ENCODE data around the gene NFIB. TPM values are rescaled to one million over a fixed set of nuclear protein-coding genes. Genes with fewer than 3 reads are reported as not detected.

The NFIB gene
- total and polyA plus RNA-seq, 2 donors (not counting 1 experiment from before 2014, with no cell fraction given) = 29.3 to 36.3 TPM

DNA sequence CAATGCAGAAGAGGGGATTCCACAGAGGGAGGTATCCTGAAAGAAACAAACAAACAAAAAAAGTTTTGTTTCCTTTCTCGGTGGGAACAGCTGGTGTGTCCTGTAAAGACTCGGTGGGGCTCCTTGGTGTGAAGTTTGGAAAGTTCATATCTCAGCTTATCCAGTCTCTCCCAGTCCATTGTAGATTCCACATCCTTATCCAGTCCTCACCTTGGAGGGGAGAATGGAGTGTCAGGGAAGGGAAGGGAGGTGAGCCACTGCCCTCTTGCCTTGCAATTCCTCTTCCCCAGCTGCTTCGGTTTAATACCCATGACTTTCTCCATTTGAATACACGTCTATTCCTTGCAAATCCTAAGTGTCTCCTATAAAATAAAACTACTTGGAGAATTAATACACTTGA lies 234.5 kb downstream of the NFIB start:
- H2AFZ ChIP-seq (ENCODE audit: low read length) = no peak overlapping the region
- TF ChIP-seq, protein P1, sequence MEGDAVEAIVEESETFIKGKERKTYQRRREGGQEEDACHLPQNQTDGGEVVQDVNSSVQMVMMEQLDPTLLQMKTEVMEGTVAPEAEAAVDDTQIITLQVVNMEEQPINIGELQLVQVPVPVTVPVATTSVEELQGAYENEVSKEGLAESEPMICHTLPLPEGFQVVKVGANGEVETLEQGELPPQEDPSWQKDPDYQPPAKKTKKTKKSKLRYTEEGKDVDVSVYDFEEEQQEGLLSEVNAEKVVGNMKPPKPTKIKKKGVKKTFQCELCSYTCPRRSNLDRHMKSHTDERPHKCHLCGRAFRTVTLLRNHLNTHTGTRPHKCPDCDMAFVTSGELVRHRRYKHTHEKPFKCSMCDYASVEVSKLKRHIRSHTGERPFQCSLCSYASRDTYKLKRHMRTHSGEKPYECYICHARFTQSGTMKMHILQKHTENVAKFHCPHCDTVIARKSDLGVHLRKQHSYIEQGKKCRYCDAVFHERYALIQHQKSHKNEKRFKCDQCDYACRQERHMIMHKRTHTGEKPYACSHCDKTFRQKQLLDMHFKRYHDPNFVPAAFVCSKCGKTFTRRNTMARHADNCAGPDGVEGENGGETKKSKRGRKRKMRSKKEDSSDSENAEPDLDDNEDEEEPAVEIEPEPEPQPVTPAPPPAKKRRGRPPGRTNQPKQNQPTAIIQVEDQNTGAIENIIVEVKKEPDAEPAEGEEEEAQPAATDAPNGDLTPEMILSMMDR (conservative IDR thresholded peaks at IDR 0.05 in 1 of 2, IDR thresholded peaks at IDR 0.05 in 1 of 2; ENCODE audit: low read depth in 1 of 2, low read length in 2 of 2) = no peak
- TF ChIP-seq EZH2 (IDR thresholded peaks at IDR 0.05; ENCODE audit: low read length, missing control alignments) = no peak
- no peaks in the 10 kb centered on the region for H3K36me3 ChIP-seq (ENCODE audit: control insufficient read depth, insufficient read depth, low read length)
- no peak overlapping the region for H3K4me2 ChIP-seq (ENCODE audit: extremely low read depth, insufficient read depth, low read length)
- DNase-seq (ENCODE audit: low read depth in 2 of 2) = no peak
- no peaks in the 10 kb centered on the region for H3K27me3 ChIP-seq (ENCODE audit: control insufficient read depth, insufficient read depth, low read length)
- no peaks in the 10 kb centered on the region for H4K20me1 ChIP-seq (ENCODE audit: control insufficient read depth, extremely low read depth, insufficient read depth, low read length)
- no peak overlapping the region for H3K4me3 ChIP-seq (replicated peaks in 1 of 4; ENCODE audit: control extremely low read depth in 1 of 4, insufficient read depth in 1 of 4, low read depth in 3 of 4, low read length in 4 of 4)
- H3K4me1 ChIP-seq (ENCODE audit: control insufficient read depth, extremely low read depth, insufficient read depth, low read length) = peaks cover 2% of the 10 kb centered on the region
- H3K27ac ChIP-seq (ENCODE audit: insufficient read depth, low read length) = no peak overlapping the region
- no peak overlapping the region for H3K9ac ChIP-seq (ENCODE audit: insufficient read depth, low read length)
- H3K79me2 ChIP-seq (ENCODE audit: control insufficient read depth, insufficient read depth, low read length) = no peaks in the 10 kb centered on the region
- H3K9me3 ChIP-seq (ENCODE audit: control insufficient read depth, insufficient read depth, low read depth, low read length) = no peaks in the 10 kb centered on the region

DNA sequence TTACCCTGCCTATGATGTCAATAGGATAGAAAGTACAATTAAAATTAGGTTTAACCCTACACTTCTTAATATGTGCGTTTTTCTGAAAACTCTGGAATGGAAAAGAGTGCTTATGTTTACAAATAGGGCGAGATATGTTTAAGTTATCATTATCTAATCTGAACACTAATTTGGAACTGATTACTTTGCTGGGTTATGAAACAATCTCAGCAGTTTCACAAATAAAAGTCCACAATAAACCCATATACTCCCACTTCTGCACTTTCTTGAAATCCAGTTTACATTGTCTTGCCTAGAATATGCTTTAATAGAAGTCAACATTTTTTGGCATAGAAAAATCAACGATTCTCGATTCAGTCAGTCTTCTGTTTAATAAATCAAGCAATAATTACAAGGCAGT lies 236.3 kb downstream of the NFIB start:
- no peak for DNase-seq (ENCODE audit: low read depth in 2 of 2)
- H3K27me3 ChIP-seq (ENCODE audit: control insufficient read depth, insufficient read depth, low read length) = no peaks in the 10 kb centered on the region
- H4K20me1 ChIP-seq (ENCODE audit: control insufficient read depth, extremely low read depth, insufficient read depth, low read length) = no peaks in the 10 kb centered on the region
- H3K79me2 ChIP-seq (ENCODE audit: control insufficient read depth, insufficient read depth, low read length) = no peaks in the 10 kb centered on the region
- no peak overlapping the region for H2AFZ ChIP-seq (ENCODE audit: low read length)
- H3K27ac ChIP-seq (ENCODE audit: insufficient read depth, low read length) = no peak overlapping the region
- TF ChIP-seq, protein P1 (conservative IDR thresholded peaks at IDR 0.05 in 1 of 2, IDR thresholded peaks at IDR 0.05 in 1 of 2; ENCODE audit: low read depth in 1 of 2, low read length in 2 of 2) = no peak
- no peak for TF ChIP-seq EZH2 (IDR thresholded peaks at IDR 0.05; ENCODE audit: low read length, missing control alignments)
- H3K36me3 ChIP-seq (ENCODE audit: control insufficient read depth, insufficient read depth, low read length) = no peaks in the 10 kb centered on the region
- H3K4me3 ChIP-seq (replicated peaks in 1 of 4; ENCODE audit: control extremely low read depth in 1 of 4, insufficient read depth in 1 of 4, low read depth in 3 of 4, low read length in 4 of 4) = no peak overlapping the region
- H3K4me1 ChIP-seq (ENCODE audit: control insufficient read depth, extremely low read depth, insufficient read depth, low read length) = peaks cover 2% of the 10 kb centered on the region
- no peak overlapping the region for H3K4me2 ChIP-seq (ENCODE audit: extremely low read depth, insufficient read depth, low read length)
- no peak overlapping the region for H3K9ac ChIP-seq (ENCODE audit: insufficient read depth, low read length)
- no peaks in the 10 kb centered on the region for H3K9me3 ChIP-seq (ENCODE audit: control insufficient read depth, insufficient read depth, low read depth, low read length)

DNA sequence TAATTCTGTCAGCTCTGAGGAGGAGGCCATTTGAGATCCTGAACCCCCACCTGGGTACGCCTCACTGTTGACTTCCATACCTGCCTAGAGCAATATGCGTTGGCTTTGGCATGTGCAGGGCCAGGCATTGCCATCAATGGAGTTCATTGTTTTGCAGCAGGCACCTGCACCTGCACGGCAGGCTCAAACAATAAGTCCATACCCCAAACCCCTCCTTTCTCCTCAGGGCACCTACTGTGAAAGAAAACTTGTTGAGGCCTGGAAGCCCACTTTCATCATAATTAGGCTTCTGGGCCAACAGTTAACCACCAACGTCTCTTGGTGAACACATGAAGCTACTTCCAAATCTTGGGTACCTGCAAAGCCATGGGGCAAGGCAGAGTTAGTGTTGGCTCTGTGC lies 238.7 kb downstream of the NFIB start:
- TF ChIP-seq, protein P1 (conservative IDR thresholded peaks at IDR 0.05 in 1 of 2, IDR thresholded peaks at IDR 0.05 in 1 of 2; ENCODE audit: low read depth in 1 of 2, low read length in 2 of 2) = no peak
- Histone ChIP-seq H3K36me3 (ENCODE audit: control insufficient read depth, insufficient read depth, low read length) (no peaks in the 10 kb centered on the region), H3K4me2 (ENCODE audit: extremely low read depth, insufficient read depth, low read length) (no peak overlapping the region), H2AFZ (ENCODE audit: low read length) (no peak overlapping the region), H3K4me3 (replicated peaks in 1 of 4; ENCODE audit: control extremely low read depth in 1 of 4, insufficient read depth in 1 of 4, low read depth in 3 of 4, low read length in 4 of 4) (no peak overlapping the region), H3K9ac (ENCODE audit: insufficient read depth, low read length) (no peak overlapping the region), H3K27me3 (ENCODE audit: control insufficient read depth, insufficient read depth, low read length) (no peaks in the 10 kb centered on the region), H3K27ac (ENCODE audit: insufficient read depth, low read length) (no peak overlapping the region), H3K79me2 (ENCODE audit: control insufficient read depth, insufficient read depth, low read length) (no peaks in the 10 kb centered on the region), H3K4me1 (ENCODE audit: control insufficient read depth, extremely low read depth, insufficient read depth, low read length) (no peaks in the 10 kb centered on the region), H4K20me1 (ENCODE audit: control insufficient read depth, extremely low read depth, insufficient read depth, low read length) (no peaks in the 10 kb centered on the region), H3K9me3 (ENCODE audit: control insufficient read depth, insufficient read depth, low read depth, low read length) (no peaks in the 10 kb centered on the region)
- DNase-seq (ENCODE audit: low read depth in 2 of 2) = no peak
